ENCODE measurements around the gene SGIP1. TPM values are rescaled to one million over a fixed set of nuclear protein-coding genes. Genes with fewer than 3 reads are reported as not detected.

SGIP1 gene
- total RNA-seq, 1 donor from 2014 or later = 4.2 TPM

DNA sequence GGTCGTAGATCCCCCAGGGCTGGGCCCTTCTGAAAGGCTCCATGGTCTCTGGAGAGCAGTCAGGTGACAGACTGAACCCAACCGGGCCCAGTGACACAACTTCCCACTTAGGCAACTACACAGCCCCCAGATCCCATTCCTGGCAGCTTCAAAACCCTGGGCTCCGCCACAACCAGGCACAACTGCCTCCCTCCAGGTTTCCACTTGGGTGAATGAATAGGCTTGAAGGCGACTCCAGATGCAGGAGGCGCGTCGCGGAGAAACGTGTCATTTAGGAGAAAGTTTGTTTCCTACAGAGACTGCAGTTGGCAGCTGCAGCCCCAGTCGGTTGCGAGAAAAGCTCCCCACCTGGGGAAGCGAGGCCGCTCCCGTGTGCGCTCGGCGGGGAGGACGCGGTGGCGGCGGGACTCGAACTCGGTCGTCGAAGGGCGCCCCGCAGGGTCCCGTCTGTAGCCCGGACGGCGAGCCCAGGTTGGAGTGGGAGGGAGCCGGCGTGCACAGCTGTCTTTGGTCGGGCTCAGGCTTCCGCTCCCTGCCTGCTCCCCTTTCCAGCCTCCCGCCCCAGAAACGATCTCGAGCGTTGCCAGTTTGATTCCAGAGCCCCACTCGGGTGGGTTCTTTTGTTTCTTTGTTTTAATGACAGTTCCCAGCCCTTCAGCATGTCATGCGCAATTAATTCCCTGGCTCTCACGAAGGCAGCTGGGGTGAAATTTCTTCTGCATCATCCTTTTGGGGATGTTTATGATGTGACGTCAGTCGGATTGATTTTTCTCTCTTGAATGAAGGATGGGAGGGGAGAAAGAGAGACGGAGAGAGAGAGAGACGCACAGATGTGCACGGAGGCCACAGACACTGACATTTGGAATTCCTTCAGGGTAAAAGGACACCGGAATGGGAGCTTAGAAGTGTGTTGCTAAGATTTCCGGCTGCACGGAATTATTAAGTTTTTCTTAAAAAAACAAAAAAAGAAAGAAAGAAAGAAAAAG lies 862 bp upstream of the SGIP1 start:
- Histone ChIP-seq H3K9ac (no peak overlapping the region), H3K27me3 (peaks cover 22% of the 10 kb centered on the region), H3K9me3 (ENCODE audit: low read depth) (no peaks in the 10 kb centered on the region), H3K4me1 (peaks cover 6% of the 10 kb centered on the region), H3F3A (ENCODE audit: low read depth) (peaks cover 15% of the 10 kb centered on the region), H2AFZ (replicated peaks) (peak overlapping the region; percentile 97), H3K36me3 (no peaks in the 10 kb centered on the region), H3K4me3 (peak overlapping the region; percentile 55), H4K20me1 (ENCODE audit: low read depth) (no peaks in the 10 kb centered on the region), H3K4me2 (peak overlapping the region; percentile 81), H3K27ac (no peak overlapping the region), H3K79me2 (ENCODE audit: low read depth) (no peaks in the 10 kb centered on the region)
- peaks cover 23% of the 10 kb centered on the region for H3K4me1 Mint-ChIP-seq
- H3K9me3 Mint-ChIP-seq = no peaks in the 10 kb centered on the region
- TF ChIP-seq, protein P1, sequence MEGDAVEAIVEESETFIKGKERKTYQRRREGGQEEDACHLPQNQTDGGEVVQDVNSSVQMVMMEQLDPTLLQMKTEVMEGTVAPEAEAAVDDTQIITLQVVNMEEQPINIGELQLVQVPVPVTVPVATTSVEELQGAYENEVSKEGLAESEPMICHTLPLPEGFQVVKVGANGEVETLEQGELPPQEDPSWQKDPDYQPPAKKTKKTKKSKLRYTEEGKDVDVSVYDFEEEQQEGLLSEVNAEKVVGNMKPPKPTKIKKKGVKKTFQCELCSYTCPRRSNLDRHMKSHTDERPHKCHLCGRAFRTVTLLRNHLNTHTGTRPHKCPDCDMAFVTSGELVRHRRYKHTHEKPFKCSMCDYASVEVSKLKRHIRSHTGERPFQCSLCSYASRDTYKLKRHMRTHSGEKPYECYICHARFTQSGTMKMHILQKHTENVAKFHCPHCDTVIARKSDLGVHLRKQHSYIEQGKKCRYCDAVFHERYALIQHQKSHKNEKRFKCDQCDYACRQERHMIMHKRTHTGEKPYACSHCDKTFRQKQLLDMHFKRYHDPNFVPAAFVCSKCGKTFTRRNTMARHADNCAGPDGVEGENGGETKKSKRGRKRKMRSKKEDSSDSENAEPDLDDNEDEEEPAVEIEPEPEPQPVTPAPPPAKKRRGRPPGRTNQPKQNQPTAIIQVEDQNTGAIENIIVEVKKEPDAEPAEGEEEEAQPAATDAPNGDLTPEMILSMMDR (IDR thresholded peaks at IDR 0.05) = no peak
- peak; percentile 23 for TF ChIP-seq EZH2 (IDR thresholded peaks at IDR 0.05)
- no peaks in the 10 kb centered on the region for H3K27me3 Mint-ChIP-seq (ENCODE audit: insufficient read depth, low read depth)
- DNase-seq (ENCODE audit: low spot score) = peak; percentile 58
- peak overlapping the region; percentile 87 for H3K4me3 Mint-ChIP-seq
- H3K27ac Mint-ChIP-seq = no peak overlapping the region
- H3K36me3 Mint-ChIP-seq = no peaks in the 10 kb centered on the region

DNA sequence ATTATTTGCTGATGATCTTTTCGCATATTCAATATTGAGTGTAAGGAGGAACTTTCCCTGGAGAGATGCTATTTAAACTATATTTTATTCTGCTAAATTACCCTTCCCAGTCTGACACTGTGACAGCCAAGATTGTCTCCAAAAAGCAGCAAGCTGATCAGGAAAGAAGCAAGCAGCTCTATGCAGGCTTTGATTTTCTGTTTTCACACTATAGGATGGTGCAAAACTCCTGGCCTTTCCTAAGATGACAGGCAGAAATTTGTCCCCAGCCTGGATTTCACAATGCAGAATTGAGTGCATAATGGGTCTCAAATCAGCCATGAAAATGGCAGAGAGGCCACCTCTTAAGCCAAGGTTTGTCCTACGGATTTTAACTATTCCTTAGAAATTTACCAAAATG lies 1.1 kb downstream of the SGIP1 start:
- no peak for DNase-seq (ENCODE audit: low spot score)

DNA sequence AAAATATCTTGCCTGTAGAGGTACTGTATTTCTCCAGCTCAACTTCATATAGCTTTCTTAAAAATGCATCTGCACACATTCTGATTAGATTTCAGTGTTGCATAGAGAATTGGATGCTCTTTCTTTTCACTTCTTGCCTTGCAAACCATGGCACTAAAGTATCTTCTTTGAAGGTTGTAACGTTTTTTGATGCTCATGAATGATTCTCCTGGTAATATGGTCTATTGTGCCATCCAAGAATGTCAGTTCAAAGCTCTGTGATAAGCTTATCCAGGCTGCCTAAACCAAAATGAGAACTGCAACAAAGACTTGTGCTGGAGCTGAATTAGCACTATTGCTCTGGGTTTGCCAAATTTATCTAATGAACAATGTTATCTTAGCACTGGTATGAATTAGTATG lies 1.9 kb downstream of the SGIP1 start:
- H3K4me1 Mint-ChIP-seq = peaks cover 23% of the 10 kb centered on the region
- no peak overlapping the region for H3K27ac Mint-ChIP-seq
- no peak overlapping the region for H2AFZ ChIP-seq (replicated peaks)

More for the DNA sequence above, 1.1 kb downstream of the SGIP1 start:
- Histone ChIP-seq H3K9me3 (ENCODE audit: low read depth) (no peaks in the 10 kb centered on the region), H3K4me3 (no peak overlapping the region), H3F3A (ENCODE audit: low read depth) (peaks cover 15% of the 10 kb centered on the region), H3K79me2 (ENCODE audit: low read depth) (no peaks in the 10 kb centered on the region), H2AFZ (replicated peaks) (no peak overlapping the region), H3K4me2 (peak overlapping the region; percentile 14), H4K20me1 (ENCODE audit: low read depth) (no peaks in the 10 kb centered on the region), H3K9ac (no peak overlapping the region), H3K27me3 (peaks cover 22% of the 10 kb centered on the region), H3K4me1 (peaks cover 6% of the 10 kb centered on the region), H3K36me3 (no peaks in the 10 kb centered on the region), H3K27ac (no peak overlapping the region)
- Mint-ChIP-seq H3K27me3 (ENCODE audit: insufficient read depth, low read depth) (no peaks in the 10 kb centered on the region), H3K4me3 (no peak overlapping the region), H3K4me1 (peaks cover 23% of the 10 kb centered on the region), H3K9me3 (no peaks in the 10 kb centered on the region), H3K36me3 (no peaks in the 10 kb centered on the region), H3K27ac (no peak overlapping the region)
- TF ChIP-seq, protein P1 (IDR thresholded peaks at IDR 0.05) = no peak

More for the DNA sequence above, 1.9 kb downstream of the SGIP1 start:
- no peaks in the 10 kb centered on the region for H3K36me3 Mint-ChIP-seq
- no peaks in the 10 kb centered on the region for H3K9me3 ChIP-seq (ENCODE audit: low read depth)
- peaks cover 15% of the 10 kb centered on the region for H3F3A ChIP-seq (ENCODE audit: low read depth)
- H3K79me2 ChIP-seq (ENCODE audit: low read depth) = no peaks in the 10 kb centered on the region
- no peaks in the 10 kb centered on the region for H3K9me3 Mint-ChIP-seq
- no peak overlapping the region for H3K4me3 Mint-ChIP-seq
- no peak overlapping the region for H3K27ac ChIP-seq
- H3K36me3 ChIP-seq = no peaks in the 10 kb centered on the region
- H3K4me1 ChIP-seq = peaks cover 6% of the 10 kb centered on the region
- TF ChIP-seq, protein P1 (IDR thresholded peaks at IDR 0.05) = no peak
- TF ChIP-seq EZH2phosphoT487 (IDR thresholded peaks at IDR 0.05) (no peak), EZH2 (IDR thresholded peaks at IDR 0.05) (no peak)
- no peaks in the 10 kb centered on the region for H3K27me3 Mint-ChIP-seq (ENCODE audit: insufficient read depth, low read depth)
- H3K4me3 ChIP-seq = no peak overlapping the region
- no peaks in the 10 kb centered on the region for H4K20me1 ChIP-seq (ENCODE audit: low read depth)
- H3K27me3 ChIP-seq = peaks cover 22% of the 10 kb centered on the region
- no peak overlapping the region for H3K4me2 ChIP-seq
- DNase-seq (ENCODE audit: low spot score) = no peak
- no peak overlapping the region for H3K9ac ChIP-seq

Measured in neural progenitor cell (in vitro differentiated cells).